DND-41 (cell line): Measurements from ENCODE around the gene NEK8.

Experiments
- ATAC-seq: fragments of 200-7000 bp; cut with Tn5 transposase; 3 replicates; pipeline ENCODE4 v1.9.1; 2021; ENCODE audit warnings: low read depth; ENCODE audit not compliant: insufficient read depth
- DNase-seq: peaks from one replicate; pipeline ENCODE4 v3.0.0-alpha.2; 2020
- H2AFZ ChIP-seq: 2 replicates; pipeline ENCODE4 v1.6.0; 2012; ENCODE audit warnings: low read depth, low read length
- H3K27ac ChIP-seq: 2 replicates; pipeline ENCODE4 v1.5.1; 2012; ENCODE audit warnings: low read length, inconsistent platforms
- H3K27me3 ChIP-seq: fragments of 200-600 bp; sonication (generic); 2 replicates; pipeline ENCODE4 v1.6.0; 2012; ENCODE audit warnings: low read length, mild to moderate bottlenecking, inconsistent platforms; ENCODE audit not compliant: insufficient read depth, poor library complexity
- H3K36me3 ChIP-seq: 2 replicates; pipeline ENCODE4 v1.5.1; 2012; ENCODE audit warnings: low read length, inconsistent platforms; ENCODE audit not compliant: insufficient read depth
- H3K4me1 ChIP-seq: 2 replicates; pipeline ENCODE4 v1.5.1; 2012; ENCODE audit warnings: mild to moderate bottlenecking, low read length; ENCODE audit not compliant: insufficient read depth
- H3K4me2 ChIP-seq: 2 replicates; pipeline ENCODE4 v1.6.0; 2012; ENCODE audit warnings: mild to moderate bottlenecking, moderate library complexity, low read length, inconsistent platforms; ENCODE audit not compliant: insufficient read depth
- H3K4me3 ChIP-seq, 2 experiments: fragments of 200-600 bp in 1 of 2; shearing (Covaris generic) in 1 of 2; 2 replicates each; pipeline ENCODE4 v1.5.1; 2012 to 2016; ENCODE audit warnings: inconsistent platforms in 2 of 2, low read length in 2 of 2, mild to moderate bottlenecking in 2 of 2, low read depth in 1 of 2, moderate library complexity in 1 of 2
- H3K79me2 ChIP-seq: 2 replicates; pipeline ENCODE4 v1.6.0; 2012; ENCODE audit warnings: low read length, inconsistent platforms; ENCODE audit not compliant: insufficient read depth
- H3K9ac ChIP-seq: 2 replicates; pipeline ENCODE4 v1.6.0; 2012; ENCODE audit warnings: low read depth, mild to moderate bottlenecking, inconsistent platforms, low read length, moderate library complexity
- H3K9me3 ChIP-seq: 2 replicates; pipeline ENCODE4 v1.5.1; 2012; ENCODE audit warnings: low read length, moderate library complexity, mild to moderate bottlenecking, inconsistent platforms; ENCODE audit not compliant: insufficient read depth, severe bottlenecking
- H4K20me1 ChIP-seq: 2 replicates; pipeline ENCODE4 v1.6.0; 2012; ENCODE audit warnings: low read length; ENCODE audit not compliant: insufficient read depth
- EZH2 ChIP-seq: IDR thresholded peaks from 3 replicates; pipeline ENCODE4 v1.6.1; 2012; ENCODE audit warnings: borderline replicate concordance, low read depth, mild to moderate bottlenecking, moderate library complexity, low read length, inconsistent platforms; ENCODE audit not compliant: severe bottlenecking
- TF ChIP-seq, protein P1 (sequence below): IDR thresholded peaks from 2 replicates; pipeline ENCODE4 v1.5.1; 2012; ENCODE audit warnings: borderline replicate concordance, low read length, moderate library complexity, mild to moderate bottlenecking; ENCODE audit not compliant: poor library complexity, severe bottlenecking; ENCODE audit errors: extremely low read depth

NEK8 gene

GRCh38 chr17:28756049-28756804 lies 27.6 kb downstream of the NEK8 start:
- TF ChIP-seq, protein P1, sequence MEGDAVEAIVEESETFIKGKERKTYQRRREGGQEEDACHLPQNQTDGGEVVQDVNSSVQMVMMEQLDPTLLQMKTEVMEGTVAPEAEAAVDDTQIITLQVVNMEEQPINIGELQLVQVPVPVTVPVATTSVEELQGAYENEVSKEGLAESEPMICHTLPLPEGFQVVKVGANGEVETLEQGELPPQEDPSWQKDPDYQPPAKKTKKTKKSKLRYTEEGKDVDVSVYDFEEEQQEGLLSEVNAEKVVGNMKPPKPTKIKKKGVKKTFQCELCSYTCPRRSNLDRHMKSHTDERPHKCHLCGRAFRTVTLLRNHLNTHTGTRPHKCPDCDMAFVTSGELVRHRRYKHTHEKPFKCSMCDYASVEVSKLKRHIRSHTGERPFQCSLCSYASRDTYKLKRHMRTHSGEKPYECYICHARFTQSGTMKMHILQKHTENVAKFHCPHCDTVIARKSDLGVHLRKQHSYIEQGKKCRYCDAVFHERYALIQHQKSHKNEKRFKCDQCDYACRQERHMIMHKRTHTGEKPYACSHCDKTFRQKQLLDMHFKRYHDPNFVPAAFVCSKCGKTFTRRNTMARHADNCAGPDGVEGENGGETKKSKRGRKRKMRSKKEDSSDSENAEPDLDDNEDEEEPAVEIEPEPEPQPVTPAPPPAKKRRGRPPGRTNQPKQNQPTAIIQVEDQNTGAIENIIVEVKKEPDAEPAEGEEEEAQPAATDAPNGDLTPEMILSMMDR, result no peak
- no peak for TF ChIP-seq EZH2
- ATAC-seq, result no peak
- no peak for DNase-seq
- Histone ChIP-seq H3K27ac (no peak overlapping the region), H3K9ac (no peak overlapping the region), H3K4me1 (no peaks in the 10 kb centered on the region), H3K36me3 (peaks cover 44% of the 10 kb centered on the region), H2AFZ (no peak overlapping the region), H3K27me3 (no peaks in the 10 kb centered on the region), H3K9me3 (no peaks in the 10 kb centered on the region), H3K4me2 (no peak overlapping the region), H3K4me3 (no peak overlapping the region), H3K79me2 (no peaks in the 10 kb centered on the region), H4K20me1 (peaks cover 19% of the 10 kb centered on the region; the same call in 1 of the 2 replicates)

DNA sequence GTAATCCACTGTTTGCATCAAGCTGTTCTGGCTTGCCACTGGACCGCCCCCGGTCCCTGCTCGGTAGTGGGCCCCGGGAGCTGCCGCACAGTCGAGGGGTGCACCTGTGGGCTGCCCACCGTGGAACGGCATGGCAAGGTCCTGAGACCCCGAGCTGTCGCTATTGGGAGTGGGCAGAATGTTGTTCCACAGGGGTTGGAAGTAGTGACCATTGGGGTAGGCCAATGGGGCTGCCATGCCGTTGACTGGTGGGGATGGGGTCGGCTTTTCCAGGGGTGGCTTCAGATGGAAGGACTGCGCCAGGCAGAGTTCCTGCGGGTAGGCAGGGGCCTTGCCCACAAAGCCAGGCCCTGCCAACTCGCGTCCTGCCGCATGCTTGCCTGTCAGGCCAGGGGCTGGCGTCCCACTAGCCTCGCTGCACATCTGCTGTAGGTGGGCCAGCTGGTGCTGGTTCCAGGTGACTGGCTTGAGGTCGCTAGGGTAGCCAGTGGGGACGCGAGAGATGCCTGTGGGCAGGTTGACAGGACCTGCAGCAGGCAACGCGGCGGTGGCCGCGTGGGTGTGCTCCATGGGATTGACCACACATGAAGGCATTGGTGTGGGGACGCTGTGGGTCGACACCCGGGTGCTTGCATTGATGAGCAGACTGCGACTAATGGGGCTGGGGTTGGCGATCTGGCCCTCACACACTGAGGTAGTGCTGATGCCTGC lies 30.0 kb downstream of the NEK8 start:
- ATAC-seq, result no peak
- no peak overlapping the region for H2AFZ ChIP-seq
- no peaks in the 10 kb centered on the region for H3K27me3 ChIP-seq
- H3K36me3 ChIP-seq, result peaks cover 52% of the 10 kb centered on the region
- no peak overlapping the region for H3K4me2 ChIP-seq
- H3K4me3 ChIP-seq, result no peak overlapping the region
- H4K20me1 ChIP-seq, result peaks cover 20% of the 10 kb centered on the region; the same call in 1 of the 2 replicates
- TF ChIP-seq, protein P1, result no peak
- no peak for TF ChIP-seq EZH2
- DNase-seq, result no peak
- H3K79me2 ChIP-seq, result peaks cover 7% of the 10 kb centered on the region; the same call in 1 of the 2 replicates
- no peak overlapping the region for H3K9ac ChIP-seq
- H3K9me3 ChIP-seq, result no peaks in the 10 kb centered on the region
- H3K27ac ChIP-seq, result no peak overlapping the region
- H3K4me1 ChIP-seq, result no peaks in the 10 kb centered on the region

GRCh38 chr17:28759256-28759865 lies 30.8 kb downstream of the NEK8 start:
- Histone ChIP-seq H3K4me1 (no peaks in the 10 kb centered on the region), H2AFZ (no peak overlapping the region), H3K27me3 (no peaks in the 10 kb centered on the region), H4K20me1 (peaks cover 20% of the 10 kb centered on the region; the same call in 1 of the 2 replicates), H3K4me2 (no peak overlapping the region), H3K36me3 (peaks cover 52% of the 10 kb centered on the region), H3K79me2 (peaks cover 8% of the 10 kb centered on the region; the same call in 1 of the 2 replicates), H3K9ac (no peak overlapping the region), H3K9me3 (no peaks in the 10 kb centered on the region), H3K27ac (no peak overlapping the region), H3K4me3 (no peak overlapping the region)
- ATAC-seq (no peak), DNase-seq (no peak)
- TF ChIP-seq, protein P1, result no peak
- no peak for TF ChIP-seq EZH2
